DMS53 (cell line): Measurements from ENCODE around the gene NDRG4.
A peak's percentile ranks its signal among the peaks of the same experiment; 100 is the strongest.

Experiments used
- DNase-seq: peaks from one replicate; lab custom pipeline; 2025; lab: John Stamatoyannopoulos, UW

The NDRG4 gene

DNA sequence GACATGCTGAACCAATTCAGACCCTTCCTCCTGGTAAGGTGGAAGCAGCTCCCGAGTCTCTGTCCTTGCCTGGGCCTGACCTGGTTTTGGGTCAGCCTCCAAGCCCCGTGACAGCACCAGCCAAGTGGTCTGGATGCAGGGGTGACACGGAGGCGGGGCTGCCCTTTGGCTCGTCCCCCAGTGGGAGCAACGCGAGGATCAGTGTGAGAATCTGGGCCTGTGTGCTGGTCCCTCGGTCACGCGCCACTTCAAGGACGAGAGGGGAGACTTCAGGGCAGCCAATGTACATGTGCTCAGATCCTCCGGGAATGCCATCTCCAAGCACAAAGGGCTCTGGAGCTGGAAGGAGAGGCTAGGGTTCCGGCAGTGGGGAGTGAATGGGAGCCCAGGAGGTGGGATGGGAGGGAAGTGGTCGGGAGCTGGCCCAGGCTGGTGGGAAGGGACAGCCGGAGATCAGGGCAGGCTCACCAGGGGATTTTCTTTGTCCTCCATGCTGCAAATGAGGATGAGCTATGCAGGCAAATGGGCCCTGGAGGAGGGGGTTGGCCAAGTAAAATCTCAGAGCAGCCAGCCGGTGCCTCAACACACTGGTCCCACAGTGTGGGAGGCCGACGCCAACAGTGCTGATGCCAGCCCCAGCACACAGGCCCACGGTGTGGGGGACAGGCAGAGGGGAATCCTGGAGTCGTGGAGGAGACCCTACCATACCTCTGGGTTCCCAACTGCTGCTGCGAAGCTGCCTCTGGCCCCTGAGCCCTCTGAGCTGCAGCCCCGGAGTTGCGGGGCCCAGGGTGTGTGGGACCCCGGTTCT lies 4.2 kb upstream of the NDRG4 start:
- DNase-seq = peak; percentile 81

DNA sequence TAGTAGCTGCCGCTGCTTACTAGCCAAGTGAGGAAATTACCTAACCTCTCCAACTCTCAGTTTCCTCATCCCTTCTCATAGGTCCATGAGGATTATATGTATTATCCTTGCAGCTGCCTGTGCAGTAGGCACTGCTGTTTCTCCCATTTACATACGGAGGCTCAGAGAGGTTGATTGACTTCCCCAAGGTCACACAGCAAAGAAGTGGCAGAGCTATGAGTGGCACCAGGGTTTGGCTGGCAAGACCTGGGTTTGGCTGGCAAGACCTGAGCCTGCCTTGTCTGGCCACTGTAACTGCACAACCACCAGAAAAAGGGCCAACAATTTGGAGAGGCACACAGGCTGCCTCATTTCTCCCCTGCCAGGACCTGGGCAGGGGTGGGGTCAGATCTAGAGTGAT lies 2.5 kb upstream of the NDRG4 start:
- no peak for DNase-seq

DNA sequence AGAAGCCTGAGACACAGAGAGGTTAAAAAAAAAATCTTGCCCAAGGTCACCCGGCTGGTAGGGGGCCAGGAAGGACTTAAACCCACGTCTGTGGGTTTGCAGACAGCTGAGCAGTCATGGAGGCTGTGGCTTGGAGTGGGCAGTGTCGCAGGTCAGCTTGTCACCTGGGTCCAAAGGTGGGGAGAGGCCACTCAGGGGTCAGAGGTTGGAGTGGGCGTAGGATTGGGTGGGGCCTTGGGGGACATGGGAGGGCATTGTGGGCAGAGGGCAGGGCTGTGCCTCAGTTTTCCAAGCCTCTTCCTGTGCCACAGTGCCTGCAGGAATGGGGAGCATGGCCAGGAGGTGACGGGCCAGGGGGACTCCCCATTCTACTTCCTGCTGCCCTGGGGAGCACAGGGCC lies 2.0 kb upstream of the NDRG4 start:
- DNase-seq = peak; percentile 11

DNA sequence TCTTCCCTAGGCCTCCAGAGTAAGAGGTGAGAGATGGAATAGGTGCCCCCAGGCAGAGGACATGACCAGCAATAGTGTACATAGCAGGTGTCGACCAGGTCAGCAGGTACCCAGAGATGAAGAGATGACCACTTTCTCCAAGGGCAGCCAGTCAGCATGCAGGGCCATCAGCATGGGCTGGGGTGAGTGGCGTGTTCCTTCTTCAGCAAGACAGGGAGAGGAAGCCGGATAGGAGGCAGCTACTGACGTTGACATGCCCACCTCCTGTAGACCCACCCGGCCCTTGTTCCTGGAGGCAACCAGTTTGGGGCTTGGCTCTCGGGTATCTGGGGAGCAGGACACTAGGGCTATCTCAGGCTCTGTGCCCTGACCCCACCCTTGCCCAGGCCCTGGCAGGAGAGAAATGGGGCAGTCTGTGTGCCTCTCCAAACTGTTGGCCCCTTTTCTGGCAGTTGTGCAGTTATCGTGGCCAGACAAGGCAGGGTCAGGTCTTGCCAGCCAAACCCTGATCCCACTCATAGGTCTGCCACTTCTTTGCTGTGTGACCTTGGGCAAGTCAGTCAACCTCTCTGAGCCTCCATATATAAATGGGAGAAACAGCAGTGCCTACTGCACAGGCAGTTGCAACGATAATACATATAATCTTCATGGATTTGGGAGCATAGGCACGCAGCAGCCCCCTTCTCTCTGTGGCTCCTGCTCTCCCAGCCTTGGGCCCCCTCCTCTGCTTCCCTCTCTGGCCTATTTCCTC lies 1.4 kb upstream of the NDRG4 start:
- DNase-seq = peak; percentile 32

DNA sequence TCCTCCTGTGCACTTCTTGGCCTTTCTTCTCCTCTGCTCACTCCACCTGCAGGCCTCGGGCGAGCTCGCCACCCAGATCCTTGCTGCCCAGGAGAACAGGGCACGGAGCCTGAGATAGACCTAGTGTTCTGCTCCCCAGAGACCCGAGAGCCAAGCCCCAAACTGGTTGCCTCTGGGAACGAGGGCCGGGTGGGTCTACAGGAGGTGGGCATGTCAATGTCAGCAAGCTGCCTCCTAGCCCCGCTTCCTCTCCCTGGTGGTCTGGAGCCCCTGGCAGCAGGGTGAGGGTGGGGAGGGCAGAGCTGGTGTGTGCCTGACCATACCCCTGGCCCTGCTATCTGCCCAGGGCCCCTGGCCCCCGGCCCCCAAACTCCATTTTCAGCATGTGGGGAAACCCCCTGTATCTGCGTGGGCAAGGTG lies 841 bp upstream of the NDRG4 start:
- DNase-seq = no peak

DNA sequence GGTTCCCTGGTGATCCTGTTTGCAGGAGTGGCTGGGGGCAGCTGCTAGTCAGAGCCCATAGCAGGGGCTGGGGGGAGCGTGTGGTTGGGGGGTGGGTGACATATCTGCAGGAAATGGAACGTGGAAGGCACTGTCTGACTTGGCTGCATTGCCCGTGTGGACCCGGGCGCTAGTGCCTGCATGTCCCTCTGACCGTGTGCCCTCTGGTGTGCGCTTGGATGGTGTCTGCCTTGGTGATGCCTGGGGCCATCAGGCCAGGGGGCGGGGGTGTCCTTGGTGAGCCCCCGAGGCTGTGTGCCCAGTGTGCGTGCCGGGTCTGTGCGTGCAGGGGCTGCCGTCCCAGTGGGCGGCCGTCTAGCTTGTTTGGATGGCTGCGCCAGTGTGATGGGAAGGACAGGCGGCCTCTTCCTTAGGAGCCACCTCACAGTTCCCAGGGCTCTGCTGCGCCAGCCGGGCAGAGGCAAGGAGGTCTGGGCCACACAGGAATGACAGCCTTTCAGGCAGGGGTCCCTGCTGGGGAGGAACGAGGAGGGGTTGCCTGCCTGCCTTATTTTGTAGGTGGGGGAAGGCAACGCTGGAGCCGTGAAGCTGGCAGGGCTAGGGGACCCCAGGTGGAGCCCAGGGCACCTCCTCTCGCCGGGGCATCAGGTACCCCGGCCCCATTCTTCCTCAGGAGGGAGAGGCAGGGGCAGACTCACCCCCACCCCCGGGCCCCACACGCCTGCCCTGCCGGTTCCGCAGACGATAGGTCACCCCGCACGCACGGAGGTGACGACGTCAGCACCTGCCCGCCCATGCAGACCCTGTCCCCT lies 693 bp downstream of the NDRG4 start:
- peak; percentile 68 for DNase-seq

DNA sequence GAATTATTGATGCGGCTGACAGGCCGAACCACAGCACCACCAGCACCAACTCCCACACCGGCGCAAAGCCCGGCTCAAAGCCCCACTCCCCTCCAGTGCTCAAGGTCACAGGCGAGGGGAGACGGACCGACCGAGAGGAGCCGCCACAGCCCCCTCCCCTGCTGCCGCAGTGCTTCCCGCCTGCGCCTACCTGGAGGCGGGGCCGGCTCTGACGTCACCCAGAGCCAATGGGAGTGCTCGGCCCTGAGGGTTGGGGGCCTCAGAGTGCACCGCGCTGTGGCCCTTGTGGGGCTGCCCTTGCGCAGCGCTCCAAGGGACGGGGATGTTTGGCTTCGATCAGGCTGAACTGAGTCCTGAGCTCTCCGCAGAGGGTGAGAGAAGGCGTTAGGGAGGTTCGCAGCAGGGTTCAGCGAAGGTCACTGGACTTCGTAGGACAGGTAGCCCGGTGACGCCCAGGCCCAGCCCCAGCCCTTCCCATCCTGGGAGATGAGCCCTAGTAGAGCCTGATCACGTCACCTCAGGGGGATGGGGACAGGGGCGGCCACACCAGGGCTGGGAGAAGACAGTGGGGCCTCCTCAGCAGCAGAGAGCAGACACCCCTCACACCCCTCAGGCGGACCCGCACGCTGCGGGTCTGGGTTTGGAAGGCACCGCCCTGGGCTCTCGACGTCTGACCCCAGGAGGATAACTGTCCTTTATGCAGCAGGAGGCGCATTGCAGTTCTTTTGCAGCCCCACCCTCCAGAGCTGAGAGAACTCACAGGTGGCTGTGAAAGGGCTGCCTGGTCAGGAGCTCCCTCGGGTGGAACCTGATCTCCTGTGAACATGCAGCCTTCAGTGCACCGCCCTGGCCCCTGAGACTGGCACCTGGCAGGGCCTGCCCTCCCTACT lies 1.5 kb downstream of the NDRG4 start:
- DNase-seq = peak; percentile 68

DNA sequence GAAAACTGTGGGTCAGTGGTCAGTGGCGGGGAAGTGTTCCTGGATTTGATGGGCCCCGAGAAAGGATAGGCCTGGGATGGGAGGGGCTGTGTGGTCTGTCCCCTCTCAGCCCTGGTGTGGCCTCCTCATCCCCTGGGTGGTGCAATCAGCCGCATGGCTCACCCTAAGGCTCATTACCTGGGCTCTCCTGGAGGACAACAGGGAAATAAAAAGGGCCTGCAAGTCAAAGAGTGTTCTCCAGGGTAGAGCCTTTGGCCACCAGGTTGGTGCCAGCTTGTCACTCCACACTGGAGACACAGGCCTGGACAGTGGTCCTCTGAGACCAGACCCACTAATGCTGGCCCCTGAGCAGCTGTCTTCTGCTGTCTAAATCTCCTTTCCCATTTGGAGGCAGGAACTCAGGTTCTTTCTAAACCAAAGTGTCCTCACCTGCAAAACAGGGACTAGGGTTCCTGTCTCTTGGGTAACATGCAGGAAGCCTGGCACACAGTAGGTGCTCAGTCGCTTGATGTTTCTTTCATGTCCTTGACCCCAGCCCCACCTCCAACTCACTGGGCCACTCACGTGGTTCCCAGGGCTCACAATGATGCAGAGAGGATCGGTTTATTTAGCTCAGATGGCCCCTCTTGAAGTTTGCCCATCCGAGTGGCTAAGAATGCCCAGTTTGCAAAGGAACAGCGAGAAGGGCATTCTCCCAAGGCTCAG lies 2.4 kb downstream of the NDRG4 start:
- no peak for DNase-seq

DNA sequence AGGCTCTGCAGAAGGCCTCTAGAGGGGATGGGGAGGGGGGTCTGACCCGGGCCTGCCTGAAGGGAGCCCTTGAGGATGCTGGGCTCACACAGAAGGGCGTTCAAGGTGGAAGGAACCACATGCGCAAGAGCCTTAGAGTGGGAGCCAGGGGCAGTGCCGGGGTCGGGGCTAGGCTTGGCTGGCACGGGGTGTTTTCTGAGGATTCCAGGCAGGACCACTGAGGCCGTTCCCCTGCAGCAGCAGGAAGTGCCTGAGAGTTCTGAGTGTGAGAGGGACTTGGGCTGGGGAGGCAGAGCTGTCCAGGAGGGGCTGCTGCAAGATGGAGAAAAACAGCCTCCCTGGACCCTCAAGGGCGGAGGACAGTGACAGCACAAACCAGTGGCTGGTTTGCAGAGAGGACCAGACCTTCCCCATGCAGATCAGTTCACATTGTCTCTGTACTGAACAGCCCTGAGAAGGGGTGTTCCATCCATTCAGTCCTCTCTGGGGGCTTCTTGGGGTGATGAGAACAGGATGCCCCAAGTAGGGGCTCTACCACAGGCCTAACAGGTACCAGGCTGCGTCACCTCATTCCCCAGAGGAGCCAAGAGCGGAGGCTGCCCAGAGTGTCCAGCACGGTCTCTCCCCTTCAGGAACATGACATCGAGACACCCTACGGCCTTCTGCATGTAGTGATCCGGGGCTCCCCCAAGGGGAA lies 3.4 kb downstream of the NDRG4 start:
- no peak for DNase-seq

DNA sequence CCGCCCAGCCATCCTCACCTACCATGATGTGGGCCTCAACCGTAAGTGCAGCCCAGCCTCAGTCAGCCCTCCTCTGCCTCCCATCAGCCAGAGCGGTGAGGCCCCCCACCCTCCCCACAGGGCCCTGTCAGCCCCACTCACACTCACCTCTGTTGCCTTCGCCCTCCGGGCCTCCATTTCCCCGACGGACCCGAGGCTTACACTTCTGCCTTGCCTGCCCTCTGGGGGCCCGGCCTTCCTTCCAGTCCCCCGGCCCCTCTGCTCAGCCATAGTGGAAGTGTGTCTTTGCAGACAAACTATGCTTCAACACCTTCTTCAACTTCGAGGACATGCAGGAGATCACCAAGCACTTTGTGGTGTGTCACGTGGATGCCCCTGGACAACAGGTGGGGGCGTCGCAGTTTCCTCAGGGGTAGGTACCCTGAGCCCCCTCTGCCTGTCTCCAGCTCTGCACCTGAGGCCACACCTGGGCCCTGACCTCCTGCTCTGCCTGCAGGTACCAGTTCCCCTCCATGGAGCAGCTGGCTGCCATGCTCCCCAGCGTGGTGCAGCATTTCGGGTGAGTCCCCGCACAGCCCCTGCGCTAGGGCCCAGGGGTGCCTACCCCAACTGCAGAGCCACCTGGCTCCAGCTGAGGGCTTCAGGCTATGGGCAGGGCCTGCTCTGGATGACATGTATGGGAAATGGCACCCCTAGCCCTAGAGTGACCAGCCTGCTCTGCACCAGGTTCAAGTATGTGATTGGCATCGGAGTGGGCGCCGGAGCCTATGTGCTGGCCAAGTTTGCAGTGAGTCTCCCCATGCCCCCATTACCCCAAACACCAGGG lies 4.1 kb downstream of the NDRG4 start:
- DNase-seq = no peak

DNA sequence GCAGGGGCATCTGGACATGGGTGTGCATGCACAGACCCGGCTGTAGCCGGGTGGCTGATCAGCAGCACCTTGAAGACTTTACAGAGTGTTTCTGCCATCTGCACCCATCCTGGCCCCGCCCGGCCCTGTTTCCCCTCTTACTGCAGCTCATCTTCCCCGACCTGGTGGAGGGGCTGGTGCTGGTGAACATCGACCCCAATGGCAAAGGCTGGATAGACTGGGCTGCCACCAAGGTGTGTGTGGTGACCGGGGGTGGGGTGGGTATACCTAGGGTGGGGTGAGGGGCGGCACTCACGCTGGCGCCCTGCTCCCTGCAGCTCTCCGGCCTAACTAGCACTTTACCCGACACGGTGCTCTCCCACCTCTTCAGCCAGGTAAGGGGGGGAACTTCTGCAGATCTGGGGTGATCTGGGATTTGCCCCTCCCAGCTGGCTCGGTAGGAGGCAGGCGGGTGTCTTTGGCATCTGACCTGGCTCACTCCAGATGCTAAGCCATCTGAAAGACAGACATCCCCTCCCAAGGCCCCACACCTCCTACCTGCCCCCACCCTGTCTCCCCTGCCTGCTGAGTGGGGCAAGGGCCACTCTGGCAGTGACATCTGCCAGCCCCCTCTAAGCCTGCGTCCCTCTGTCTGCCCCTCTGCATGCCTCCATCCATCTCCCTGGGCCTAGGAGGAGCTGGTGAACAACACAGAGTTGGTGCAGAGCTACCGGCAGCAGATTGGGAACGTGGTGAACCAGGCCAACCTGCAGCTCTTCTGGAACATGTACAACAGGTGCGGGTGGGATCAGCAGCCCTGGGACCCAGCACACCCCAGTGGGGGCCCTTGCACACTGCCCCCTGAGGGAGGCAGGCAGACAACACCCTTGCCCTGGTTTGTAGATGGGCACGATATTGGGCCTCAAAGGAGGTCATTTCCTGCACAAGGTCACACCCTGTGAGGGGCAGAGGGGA lies 6.6 kb downstream of the NDRG4 start:
- DNase-seq = no peak

DNA sequence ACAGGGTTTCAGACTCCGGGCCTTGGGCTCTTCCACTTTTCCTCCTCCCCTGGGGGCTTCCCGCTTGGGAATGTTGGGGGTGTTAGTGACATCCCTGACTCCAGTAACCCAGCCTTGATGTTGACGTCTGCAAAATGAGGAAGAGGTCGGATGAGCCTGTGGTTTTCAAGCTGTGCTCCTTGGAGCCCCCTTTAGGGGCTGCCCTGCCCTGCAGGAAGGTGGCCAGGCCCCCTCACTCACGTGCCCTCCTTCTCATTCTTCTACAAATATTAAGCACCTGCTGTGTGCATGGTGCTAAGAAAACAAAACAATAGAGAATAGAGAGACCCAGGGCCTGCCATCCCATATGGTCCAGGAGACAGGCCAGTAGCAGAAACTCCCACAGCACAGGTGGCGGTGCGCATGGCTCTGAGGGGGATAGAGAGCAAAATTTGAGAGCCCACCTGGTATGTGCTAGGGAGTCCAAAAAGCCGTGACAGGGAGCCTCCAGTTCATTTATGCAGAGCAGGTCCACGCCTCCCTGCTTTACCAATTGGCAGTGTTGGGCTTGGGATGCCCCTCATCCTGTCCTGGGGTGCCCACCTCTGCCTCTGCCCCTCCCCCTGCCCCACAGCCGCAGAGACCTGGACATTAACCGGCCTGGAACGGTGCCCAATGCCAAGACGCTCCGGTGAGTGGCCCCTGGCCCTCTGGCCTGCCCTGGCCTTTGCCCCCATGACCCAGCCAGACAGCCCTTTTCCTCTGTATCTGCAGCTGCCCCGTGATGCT lies 7.4 kb downstream of the NDRG4 start:
- no peak for DNase-seq

DNA sequence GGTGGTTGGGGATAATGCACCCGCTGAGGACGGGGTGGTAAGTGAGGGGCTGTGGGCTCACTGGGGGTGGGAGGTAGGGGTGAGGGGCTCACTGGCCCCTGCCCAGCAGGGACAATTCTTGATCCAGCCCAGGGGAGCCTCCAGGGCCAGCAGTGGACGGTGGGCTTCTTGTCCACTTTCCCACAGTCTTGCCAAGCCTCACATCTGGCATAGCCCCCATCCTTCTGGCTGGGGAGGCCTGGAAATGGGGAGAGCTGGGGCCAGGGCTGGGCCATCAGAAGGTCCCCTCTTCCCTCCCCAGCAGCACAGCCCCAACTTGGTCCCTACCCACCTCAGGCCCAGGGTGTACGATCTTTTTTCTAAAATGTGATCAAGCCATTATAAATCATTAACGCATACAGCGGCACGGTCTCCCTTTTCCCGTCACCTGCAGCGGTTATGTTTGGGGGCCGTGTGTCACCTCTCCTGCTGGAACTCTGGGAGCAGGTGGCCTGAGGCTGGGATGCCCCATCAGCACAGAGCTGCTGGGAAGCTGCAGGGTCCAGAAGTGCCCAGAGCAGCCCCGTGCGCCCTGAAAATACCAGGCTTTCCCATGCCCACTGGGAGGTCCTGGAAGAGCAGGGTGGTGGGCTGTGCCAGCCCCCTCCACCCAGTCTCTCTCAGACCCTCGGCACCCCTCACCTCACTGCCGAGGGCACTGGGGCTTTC lies 8.2 kb downstream of the NDRG4 start:
- DNase-seq = no peak

DNA sequence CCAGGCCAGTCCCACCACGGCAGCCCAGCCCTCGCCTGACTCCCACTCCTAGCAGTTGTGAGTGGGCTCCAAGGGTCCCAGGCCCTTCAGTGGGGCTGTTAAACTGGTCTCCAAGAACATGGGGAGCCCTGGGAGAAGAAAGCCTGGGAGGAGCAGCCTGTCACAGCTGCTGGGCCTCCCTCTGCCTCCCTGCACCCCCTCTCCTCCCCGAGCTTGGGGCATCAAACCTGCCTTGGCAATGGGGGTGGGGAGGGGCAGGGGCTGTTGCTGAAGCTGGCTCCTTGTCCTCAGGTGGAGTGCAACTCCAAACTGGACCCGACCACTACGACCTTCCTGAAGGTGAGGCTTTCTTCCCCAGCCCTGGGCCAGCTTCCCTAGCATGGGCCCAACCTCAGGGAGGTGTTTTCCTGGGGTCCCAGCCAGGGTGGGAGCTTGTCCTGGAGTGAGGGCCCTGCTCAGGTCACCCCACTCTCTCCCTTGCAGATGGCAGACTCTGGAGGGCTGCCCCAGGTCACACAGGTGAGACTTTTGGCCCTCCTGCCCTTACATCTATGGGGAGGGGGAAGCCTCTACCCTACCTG lies 8.8 kb downstream of the NDRG4 start:
- no peak for DNase-seq

DNA sequence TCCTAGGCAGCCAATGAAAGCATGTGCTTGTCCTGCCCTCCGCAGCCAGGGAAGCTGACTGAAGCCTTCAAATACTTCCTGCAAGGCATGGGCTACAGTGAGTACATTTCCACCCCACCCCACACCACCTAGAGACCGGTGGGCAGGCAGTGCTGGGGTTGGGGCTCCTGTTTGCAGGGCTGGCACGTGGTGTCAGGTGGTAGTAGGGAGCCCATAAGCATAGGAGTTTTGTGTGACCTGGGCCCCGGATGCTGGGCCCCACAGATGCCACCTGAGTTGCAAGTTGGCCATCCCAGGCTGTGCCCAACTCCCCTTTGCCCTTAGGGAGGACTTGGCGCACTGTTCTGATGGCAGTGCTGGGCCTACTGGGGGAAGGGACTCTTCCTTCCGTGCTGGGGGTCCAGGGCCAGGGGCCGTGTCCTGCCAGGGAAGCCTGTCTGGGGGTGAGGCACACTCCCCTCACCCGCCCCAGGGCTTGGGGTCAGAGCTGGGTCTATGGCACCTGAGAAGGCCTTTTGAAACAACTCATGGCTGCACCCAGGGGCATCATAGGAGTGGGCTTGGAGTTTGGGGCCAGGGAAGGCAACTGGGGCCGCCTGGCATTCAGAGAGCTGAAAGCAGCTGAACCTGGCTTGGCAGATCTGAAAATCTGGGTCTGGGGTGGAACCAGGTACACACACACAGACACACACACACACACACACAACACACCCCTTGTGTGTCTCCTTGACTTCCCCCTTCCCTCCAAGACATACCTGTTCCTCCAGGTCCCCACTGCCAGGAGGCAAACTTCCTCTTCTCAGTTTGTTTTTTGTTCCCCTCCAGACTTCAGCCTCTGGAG lies 9.5 kb downstream of the NDRG4 start:
- DNase-seq = no peak
